ENCODE measurements around the gene CNTN6.

- TF ChIP-seq POLR2AphosphoS5 (IDR thresholded peaks at IDR 0.05; ENCODE audit: low read depth, low read length), result no peak
- TF ChIP-seq POLR2A (IDR thresholded peaks at IDR 0.05; ENCODE audit: low read depth, low read length), result no peak
- TF ChIP-seq TAF1 (IDR thresholded peaks at IDR 0.05; ENCODE audit: low read depth, low read length), result no peak
These were observed 281.6 kb downstream of the CNTN6 start for GRCh38 chr3:1374471-1374870.

All from GM12891 (cell line).